Vagina (tissue), 2 donors: ENCODE data around the gene ABR. TPM values are rescaled to one million over a fixed set of nuclear protein-coding genes. Genes with fewer than 3 reads are reported as not detected.

Experiments
- DNase-seq, 2 donors: peaks; one replicate each; pipeline ENCODE4 v3.0.0-alpha.2; 2017; ENCODE audit errors: extremely low spot score in 2 of 2
- H3K27ac ChIP-seq: fragments of 200-600 bp; sonication (generic); one replicate; pipeline ENCODE4 v1.5.1; 2019
- H3K27me3 ChIP-seq: fragments of 200-600 bp; sonication (generic); one replicate; pipeline ENCODE4 v1.5.1; 2019
- H3K36me3 ChIP-seq, 2 donors: fragments of 200-600 bp; sonication (generic); one replicate each; pipeline ENCODE4 v1.5.1; 2017 to 2019
- H3K4me1 ChIP-seq: fragments of 200-600 bp; sonication (generic); one replicate; pipeline ENCODE4 v1.5.1; 2019
- H3K4me3 ChIP-seq, 2 donors: fragments of 200-600 bp; sonication (generic); 1 replicate in 1 of 2; 2 replicates in 1 of 2; pipeline ENCODE4 v1.5.1; 2016 to 2019
- H3K9me3 ChIP-seq: fragments of 200-600 bp; sonication (generic); one replicate; pipeline ENCODE4 v1.5.1; 2019
- CTCF ChIP-seq, 3 experiments: fragments of 450-650 bp in 2 of 3; fragments of 200-600 bp in 1 of 3; sonication (generic) in 1 of 3; IDR thresholded peaks; one replicate each; pipeline ENCODE4 v1.5.1; 2017 to 2019; ENCODE audit warnings: antibody characterized with exemption in 3 of 3, mild to moderate bottlenecking in 2 of 3, moderate library complexity in 2 of 3
- POLR2A ChIP-seq, 2 donors: fragments of 450-650 bp; IDR thresholded peaks; one replicate each; pipeline ENCODE4 v1.6.1; 2017; ENCODE audit warnings: antibody characterized with exemption in 2 of 2, mild to moderate bottlenecking in 2 of 2, moderate library complexity in 2 of 2
- POLR2AphosphoS5 ChIP-seq, 2 donors: sonication (generic); formaldehyde crosslinking; IDR thresholded peaks; one replicate each; pipeline ENCODE4 v1.9.0; 2017; ENCODE audit warnings: antibody characterized with exemption in 2 of 2, mild to moderate bottlenecking in 2 of 2, low read depth in 1 of 2; ENCODE audit not compliant: insufficient read depth in 1 of 2
- intact Hi-C: fragments of 100-400 bp; cut with DNase I; formaldehyde crosslinking; loops from one replicate; pipeline ENCODE4 v1.15.1; 2023
- total RNA-seq: library from RNA; depleted of rRNA; stranded (reverse); fragments of >200 nt; gene quantifications from one replicate; pipeline ENCODE4 v1.2.3, GENCODE V29; 2016

The ABR gene
- total RNA-seq, 1 donor from 2014 or later: 90.8 TPM

GRCh38 chr17:1078831-1079561 lies 100.8 kb downstream of the ABR start:
- TF ChIP-seq POLR2A (IDR thresholded peaks at IDR 0.05) (no peak), CTCF (IDR thresholded peaks at IDR 0.05) (no peak), POLR2AphosphoS5 (IDR thresholded peaks at IDR 0.05; ENCODE audit: insufficient read depth in 1 of 2, low read depth in 1 of 2) (no peak)
- Histone ChIP-seq H3K27me3 (no peaks in the 10 kb centered on the region), H3K4me1 (peaks cover 28% of the 10 kb centered on the region), H3K36me3 (peaks cover 0 to 30% of the 10 kb centered on the region in 2 donors), H3K9me3 (no peaks in the 10 kb centered on the region), H3K4me3 (no peak overlapping the region), H3K27ac (no peak overlapping the region)
- intact Hi-C loops: no loop called here
- no peak for DNase-seq

- H3K4me1 ChIP-seq: peaks cover 28% of the 10 kb centered on the region
- no peaks in the 10 kb centered on the region for H3K9me3 ChIP-seq
- intact Hi-C loops: no loop called here
- peaks cover 0 to 37% of the 10 kb centered on the region in 2 donors for H3K36me3 ChIP-seq
- no peak for DNase-seq
- H3K27ac ChIP-seq: no peak overlapping the region
- TF ChIP-seq POLR2AphosphoS5 (IDR thresholded peaks at IDR 0.05; ENCODE audit: insufficient read depth in 1 of 2, low read depth in 1 of 2): no peak
- no peak for TF ChIP-seq POLR2A (IDR thresholded peaks at IDR 0.05)
- no peak for TF ChIP-seq CTCF (IDR thresholded peaks at IDR 0.05)
- H3K27me3 ChIP-seq: no peaks in the 10 kb centered on the region
- H3K4me3 ChIP-seq: no peak overlapping the region
Observed at GRCh38 chr17:1077986-1078711, 101.6 kb downstream of the ABR start.

- H3K27me3 ChIP-seq: no peaks in the 10 kb centered on the region
- peaks cover 0 to 38% of the 10 kb centered on the region in 2 donors for H3K36me3 ChIP-seq
- H3K9me3 ChIP-seq: no peaks in the 10 kb centered on the region
- H3K4me3 ChIP-seq: no peak overlapping the region
- intact Hi-C loops: no loop called here
- H3K4me1 ChIP-seq: peaks cover 23% of the 10 kb centered on the region
- no peak overlapping the region for H3K27ac ChIP-seq
- no peak for TF ChIP-seq CTCF (IDR thresholded peaks at IDR 0.05)
- no peak for TF ChIP-seq POLR2AphosphoS5 (IDR thresholded peaks at IDR 0.05; ENCODE audit: insufficient read depth in 1 of 2, low read depth in 1 of 2)
- no peak for TF ChIP-seq POLR2A (IDR thresholded peaks at IDR 0.05)
- DNase-seq: no peak
Observed at GRCh38 chr17:1077581-1077985, 102.2 kb downstream of the ABR start.

- no peak overlapping the region for H3K4me3 ChIP-seq
- DNase-seq: no peak
- H3K9me3 ChIP-seq: no peaks in the 10 kb centered on the region
- intact Hi-C loops: no loop called here
- TF ChIP-seq POLR2AphosphoS5 (IDR thresholded peaks at IDR 0.05; ENCODE audit: insufficient read depth in 1 of 2, low read depth in 1 of 2): no peak
- TF ChIP-seq CTCF (IDR thresholded peaks at IDR 0.05): no peak
- TF ChIP-seq POLR2A (IDR thresholded peaks at IDR 0.05): no peak
- peaks cover 17% of the 10 kb centered on the region for H3K4me1 ChIP-seq
- H3K36me3 ChIP-seq: peaks cover 0 to 42% of the 10 kb centered on the region in 2 donors
- no peak overlapping the region for H3K27ac ChIP-seq
- H3K27me3 ChIP-seq: no peaks in the 10 kb centered on the region
Observed at GRCh38 chr17:1076982-1077302, 102.8 kb downstream of the ABR start.
